Activated CD4-positive, alpha-beta T cell treated with anti-CD3 and anti-CD28 coated beads for 36 hours (primary cell): ENCODE data around the gene NOC2L. TPM values are rescaled to one million over a fixed set of nuclear protein-coding genes. Genes with fewer than 3 reads are reported as not detected.
"Not testable (repeated sequence)": the region's sequence is repeated elsewhere in the genome, so short reads cannot be mapped to it uniquely, and the experiment has no call there.

Source experiments
- ATAC-seq: fragments of 200-7000 bp; cut with Tn5 transposase; one replicate; pipeline ENCODE4 v1.10.0; 2021; ENCODE audit warnings: mild to moderate bottlenecking, moderate library complexity
- CTCF ChIA-PET: fragments of 350-600 bp; sonication (Branson Sonifier 250); formaldehyde crosslinking; loops from one replicate; lab custom pipeline; 2021; ENCODE audit warnings: antibody characterized with exemption; lab: Charles Lee
- POLR2A ChIA-PET: fragments of 350-600 bp; sonication (Branson Sonifier 250); formaldehyde crosslinking; loops from one replicate; lab custom pipeline; 2021; ENCODE audit warnings: antibody characterized with exemption, inconsistent platforms; lab: Charles Lee
- DNase-seq: peaks from one replicate; pipeline ENCODE4 v3.0.0-alpha.2; 2020
- H3K27ac Mint-ChIP-seq: one replicate; pipeline ENCODE4 v1.8.0; 2021; ENCODE audit warnings: mixed read lengths
- H3K27me3 Mint-ChIP-seq: one replicate; pipeline ENCODE4 v1.8.0; 2021; ENCODE audit warnings: mixed read lengths
- H3K36me3 Mint-ChIP-seq: one replicate; pipeline ENCODE4 v1.8.0; 2021; ENCODE audit warnings: low read depth, mixed read lengths
- H3K4me1 Mint-ChIP-seq: one replicate; pipeline ENCODE4 v1.8.0; 2021; ENCODE audit warnings: mixed read lengths
- H3K4me3 Mint-ChIP-seq: one replicate; pipeline ENCODE4 v1.8.0; 2021; ENCODE audit warnings: mild to moderate bottlenecking, moderate library complexity, mixed read lengths
- H3K9me3 Mint-ChIP-seq: one replicate; pipeline ENCODE4 v1.8.0; 2021; ENCODE audit warnings: low read depth, mixed read lengths
- intact Hi-C, 2 experiments: fragments of 100-400 bp; cut with DNase I in 1 of 2; cut with micrococcal nuclease in 1 of 2; formaldehyde crosslinking; loops; one replicate each; pipeline versions ENCODE4 v1.14.2 to v1.15.1; 2022 to 2024; cut with DNase I, micrococcal nuclease
- total RNA-seq, 2 experiments: library from RNA; stranded (reverse); gene quantifications; one replicate each; pipeline ENCODE4 v1.2.3, GENCODE V29; 2021

The NOC2L gene
- total RNA-seq, 2 experiments from 2014 or later = 112 to 134 TPM

DNA sequence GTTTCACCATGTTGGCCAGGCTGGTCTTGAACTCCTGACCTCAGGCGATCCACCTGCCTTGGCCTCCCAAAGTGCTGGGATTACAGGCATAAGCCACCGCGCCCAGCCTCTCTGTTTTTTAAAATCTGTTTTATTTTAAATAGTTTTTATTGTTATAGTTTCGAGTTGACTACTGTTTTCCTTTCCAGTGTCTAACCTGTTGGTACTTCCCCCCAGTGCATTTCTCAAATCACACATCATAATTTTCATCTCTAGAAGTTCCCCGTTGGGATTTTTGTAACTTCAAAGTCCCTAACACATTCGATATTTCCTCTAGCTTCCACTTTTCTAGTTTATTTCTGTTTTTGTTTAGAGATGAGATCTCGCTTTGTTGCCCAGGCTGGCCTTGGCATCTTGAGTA is 33.3 kb upstream of the NOC2L start:
- POLR2A ChIA-PET = interaction anchor here (0.6 to 0.7 kb wide), 2 partner anchors 9 to 66 kb away, joined by 3 to 6 read pairs; no protein-coding TSS in a partner anchor
- no peak for DNase-seq
- intact Hi-C loops = loop anchor here in 1 of 2 experiments (2.0 kb wide), 1 partner anchor 20 kb away; the partner anchor contains the start of gene ISG15
- H3K4me3 Mint-ChIP-seq = no peak overlapping the region
- peak; percentile 82 for ATAC-seq
- H3K4me1 Mint-ChIP-seq = peaks cover 26% of the 10 kb centered on the region
- H3K9me3 Mint-ChIP-seq = peaks cover 9% of the 10 kb centered on the region
- no peaks in the 10 kb centered on the region for H3K36me3 Mint-ChIP-seq
- H3K27ac Mint-ChIP-seq = peak overlapping the region; percentile 49
- CTCF ChIA-PET = interaction anchor here (0.6 to 4.7 kb wide), 9 partner anchors 8 to 889 kb away, joined by 3 to 23 read pairs (median 4); partner anchors contain the start of gene AGRN
- H3K27me3 Mint-ChIP-seq = peaks cover 23% of the 10 kb centered on the region

DNA sequence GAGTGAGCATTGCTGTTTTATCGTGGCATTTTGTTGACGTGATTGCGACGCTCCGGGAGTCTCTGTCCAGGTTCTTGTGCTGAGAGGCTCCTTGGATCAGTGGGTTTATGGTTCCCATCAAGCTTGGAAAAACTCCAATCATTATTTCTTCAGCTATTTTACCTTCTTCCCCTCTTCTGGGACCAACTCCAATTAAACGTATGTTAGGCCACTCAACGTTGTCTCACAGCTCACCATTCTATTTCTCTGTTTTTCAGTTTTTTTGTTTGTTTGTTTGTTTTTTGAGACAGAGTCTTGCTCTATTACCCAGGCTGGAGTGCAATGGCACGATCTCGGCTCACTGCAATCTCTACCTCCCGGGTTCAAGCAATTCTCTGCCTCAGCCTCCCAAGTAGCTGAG is 32.8 kb upstream of the NOC2L start:
- Mint-ChIP-seq H3K27me3 (peaks cover 21% of the 10 kb centered on the region), H3K27ac (no peak overlapping the region), H3K9me3 (peaks cover 9% of the 10 kb centered on the region), H3K36me3 (no peaks in the 10 kb centered on the region), H3K4me1 (peaks cover 24% of the 10 kb centered on the region), H3K4me3 (no peak overlapping the region)
- CTCF ChIA-PET = interaction anchor here (0.6 to 4.7 kb wide), 6 partner anchors 8 to 889 kb away, joined by 3 to 23 read pairs (median 4); partner anchors contain the start of gene AGRN
- POLR2A ChIA-PET = no interaction called here
- ATAC-seq (no peak), DNase-seq (no peak)
- intact Hi-C loops = loop anchor here in 1 of 2 experiments (2.0 kb wide), 1 partner anchor 21 kb away; the partner anchor contains the start of gene ISG15

DNA sequence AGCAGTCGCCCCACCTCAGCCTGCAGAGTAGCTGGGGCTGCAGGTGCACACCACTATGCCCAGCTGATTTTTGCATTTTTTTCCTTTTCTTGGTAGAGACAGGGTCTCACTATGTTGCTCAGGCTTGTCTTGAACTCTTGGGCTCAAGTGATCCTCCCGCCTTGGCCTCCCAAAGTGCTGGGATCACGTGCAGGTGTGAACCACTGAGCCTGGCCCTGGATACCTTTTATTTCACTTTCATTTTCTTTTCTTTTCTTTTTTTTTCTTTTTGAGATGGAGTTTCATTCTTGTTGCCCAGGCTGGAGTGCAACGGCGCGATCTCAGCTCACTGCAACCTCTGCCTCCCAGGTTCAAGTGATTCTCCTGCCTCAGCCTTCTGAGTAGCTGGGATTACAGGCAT is 32.2 kb upstream of the NOC2L start:
- DNase-seq, intact Hi-C loops, POLR2A ChIA-PET, H3K4me3 Mint-ChIP-seq, H3K9me3 Mint-ChIP-seq, ATAC-seq, H3K27ac Mint-ChIP-seq, H3K36me3 Mint-ChIP-seq: not testable (repeated sequence)
- CTCF ChIA-PET = interaction anchor here (2.0 to 4.7 kb wide), 2 partner anchors 7 to 11 kb away, joined by 8 to 23 read pairs; no protein-coding TSS in a partner anchor
- Mint-ChIP-seq H3K4me1 (peaks cover 24% of the 10 kb centered on the region), H3K27me3 (peaks cover 23% of the 10 kb centered on the region)

DNA sequence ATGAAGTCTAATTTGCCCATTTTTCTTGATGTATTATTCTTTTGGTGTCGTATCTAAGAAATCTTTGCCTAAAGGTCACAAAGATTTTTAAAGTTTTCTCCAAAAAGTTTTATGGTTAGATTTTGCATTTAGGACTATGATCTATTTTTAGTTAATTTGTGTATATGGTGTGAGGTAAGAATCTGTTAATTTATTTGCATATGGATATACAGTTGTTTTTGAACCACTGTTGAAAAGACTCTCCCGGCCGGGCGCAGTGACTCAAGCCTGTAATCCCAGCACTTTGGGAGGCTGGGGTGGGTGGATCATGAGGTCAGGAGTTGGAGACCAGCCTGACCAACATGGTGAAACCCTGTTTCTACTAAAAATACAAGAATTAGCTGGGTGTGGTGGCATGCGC is 29.0 kb upstream of the NOC2L start:
- ATAC-seq = not testable (repeated sequence)

DNA sequence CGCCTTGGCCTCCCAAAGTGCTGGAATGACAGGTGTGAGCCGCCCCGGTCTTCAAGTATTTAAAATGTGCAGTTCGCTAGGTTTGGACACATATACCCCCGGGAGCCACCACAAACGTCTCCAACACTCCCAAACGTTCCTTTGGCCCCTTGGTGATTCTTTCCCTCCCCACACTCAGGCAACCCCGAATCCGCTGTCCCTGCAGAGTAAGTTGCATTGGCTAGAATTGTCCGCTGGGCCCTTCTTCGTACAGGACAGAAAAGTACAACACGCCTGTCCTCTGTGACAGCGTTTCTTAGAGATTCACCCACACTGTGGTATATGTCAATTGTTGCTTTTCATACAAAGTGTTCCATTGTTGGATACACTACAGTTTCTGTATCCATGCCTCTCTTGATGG is 26.1 kb upstream of the NOC2L start:
- ATAC-seq (no peak), DNase-seq (no peak)
- H3K9me3 Mint-ChIP-seq = no peaks in the 10 kb centered on the region
- no peaks in the 10 kb centered on the region for H3K4me1 Mint-ChIP-seq
- ChIA-PET POLR2A (no interaction called here), CTCF (interaction anchor here (0.7 to 3.3 kb wide), 7 partner anchors 8 to 210 kb away, joined by 3 to 23 read pairs (median 4); no protein-coding TSS in a partner anchor)
- peaks cover 22% of the 10 kb centered on the region for H3K27me3 Mint-ChIP-seq
- no peaks in the 10 kb centered on the region for H3K36me3 Mint-ChIP-seq
- H3K27ac Mint-ChIP-seq = no peak overlapping the region
- no peak overlapping the region for H3K4me3 Mint-ChIP-seq
- intact Hi-C loops = loop anchor here in 1 of 2 experiments (2.0 to 10.0 kb wide), 2 partner anchors 50 to 78 kb away; no protein-coding TSS in a partner anchor

More for the DNA sequence above, 29.0 kb upstream of the NOC2L start:
- H3K36me3 Mint-ChIP-seq, H3K9me3 Mint-ChIP-seq, POLR2A ChIA-PET, DNase-seq, CTCF ChIA-PET, H3K27ac Mint-ChIP-seq, H3K4me3 Mint-ChIP-seq: not testable (repeated sequence)
- Mint-ChIP-seq H3K4me1 (peaks cover 20% of the 10 kb centered on the region), H3K27me3 (peaks cover 26% of the 10 kb centered on the region)
- intact Hi-C loops = loop anchor here in 1 of 2 experiments (10.0 kb wide), 1 partner anchor 47 kb away; no protein-coding TSS in a partner anchor

DNA sequence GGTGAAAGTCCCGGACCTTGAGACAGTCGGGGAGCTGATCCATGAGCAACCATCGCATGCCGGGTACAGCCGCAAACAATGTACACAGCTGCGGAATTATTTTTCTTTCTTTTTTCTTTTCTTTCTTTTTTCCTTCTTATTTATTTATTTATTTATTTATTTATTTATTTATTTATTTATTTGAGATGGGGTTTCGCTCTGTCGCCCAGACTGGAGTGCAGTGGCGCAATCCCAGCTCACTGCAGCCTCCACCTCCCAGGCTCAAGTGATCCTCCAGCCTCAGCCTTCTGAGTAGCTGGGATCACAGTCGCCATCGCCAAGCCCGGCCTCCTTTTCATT is 25.4 kb upstream of the NOC2L start:
- H3K9me3 Mint-ChIP-seq = no peaks in the 10 kb centered on the region
- no peak for ATAC-seq
- H3K36me3 Mint-ChIP-seq = no peaks in the 10 kb centered on the region
- ChIA-PET POLR2A (no interaction called here), CTCF (interaction anchor here (0.7 to 3.3 kb wide), 8 partner anchors 8 to 266 kb away, joined by 3 to 23 read pairs (median 4); no protein-coding TSS in a partner anchor)
- H3K4me3 Mint-ChIP-seq = no peak overlapping the region
- no peak for DNase-seq
- intact Hi-C loops = loop anchor here (1.0 to 10.0 kb wide), 5 partner anchors 33 to 308 kb away; no protein-coding TSS in a partner anchor
- no peaks in the 10 kb centered on the region for H3K4me1 Mint-ChIP-seq
- H3K27me3 Mint-ChIP-seq = peaks cover 18% of the 10 kb centered on the region
- no peak overlapping the region for H3K27ac Mint-ChIP-seq

DNA sequence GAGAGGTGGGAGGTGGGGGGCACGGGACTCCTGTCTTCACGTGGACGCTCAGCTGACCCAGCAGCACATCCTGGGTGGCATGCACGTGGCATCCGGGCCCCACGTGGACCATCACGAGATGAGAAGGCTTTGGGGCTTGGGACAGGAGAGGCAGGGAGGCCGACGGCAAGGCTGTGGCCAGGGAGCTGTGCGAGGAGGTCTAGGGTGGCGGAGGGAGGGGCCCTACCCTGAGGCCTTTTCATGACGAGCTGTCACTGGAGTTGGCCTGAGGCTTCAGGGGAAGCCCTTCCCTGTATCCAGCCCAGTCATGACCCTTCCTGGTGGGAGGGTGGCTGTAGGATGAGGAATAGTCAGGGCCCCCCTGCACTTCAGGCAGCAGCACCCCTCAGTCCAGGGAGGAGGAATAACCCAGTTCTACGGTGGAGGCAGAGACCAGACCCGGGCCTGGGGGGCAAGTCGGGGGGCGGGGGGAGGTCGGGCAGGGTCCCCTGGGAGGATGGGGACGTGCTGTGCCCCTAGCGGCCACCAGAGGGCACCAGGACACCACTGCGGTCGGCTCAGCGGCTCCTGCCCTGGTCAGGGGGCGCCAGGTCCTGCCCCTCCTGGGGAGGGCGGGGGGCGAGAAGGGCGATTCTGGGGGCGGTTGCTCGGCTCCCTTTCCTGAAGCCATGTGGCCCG is 24.9 kb upstream of the NOC2L start:
- peaks cover 18% of the 10 kb centered on the region for H3K27me3 Mint-ChIP-seq
- POLR2A ChIA-PET = no interaction called here
- CTCF ChIA-PET = interaction anchor here (0.6 to 3.3 kb wide), 9 partner anchors 8 to 267 kb away, joined by 3 to 23 read pairs (median 4); partner anchors contain the start of gene NOC2L
- no peaks in the 10 kb centered on the region for H3K36me3 Mint-ChIP-seq
- intact Hi-C loops = loop anchor here (1.0 to 10.0 kb wide), 5 partner anchors 33 to 308 kb away; no protein-coding TSS in a partner anchor
- no peaks in the 10 kb centered on the region for H3K9me3 Mint-ChIP-seq
- no peak overlapping the region for H3K27ac Mint-ChIP-seq
- H3K4me1 Mint-ChIP-seq = no peaks in the 10 kb centered on the region
- DNase-seq = peak; percentile 80
- no peak overlapping the region for H3K4me3 Mint-ChIP-seq
- ATAC-seq = peak; percentile 82

DNA sequence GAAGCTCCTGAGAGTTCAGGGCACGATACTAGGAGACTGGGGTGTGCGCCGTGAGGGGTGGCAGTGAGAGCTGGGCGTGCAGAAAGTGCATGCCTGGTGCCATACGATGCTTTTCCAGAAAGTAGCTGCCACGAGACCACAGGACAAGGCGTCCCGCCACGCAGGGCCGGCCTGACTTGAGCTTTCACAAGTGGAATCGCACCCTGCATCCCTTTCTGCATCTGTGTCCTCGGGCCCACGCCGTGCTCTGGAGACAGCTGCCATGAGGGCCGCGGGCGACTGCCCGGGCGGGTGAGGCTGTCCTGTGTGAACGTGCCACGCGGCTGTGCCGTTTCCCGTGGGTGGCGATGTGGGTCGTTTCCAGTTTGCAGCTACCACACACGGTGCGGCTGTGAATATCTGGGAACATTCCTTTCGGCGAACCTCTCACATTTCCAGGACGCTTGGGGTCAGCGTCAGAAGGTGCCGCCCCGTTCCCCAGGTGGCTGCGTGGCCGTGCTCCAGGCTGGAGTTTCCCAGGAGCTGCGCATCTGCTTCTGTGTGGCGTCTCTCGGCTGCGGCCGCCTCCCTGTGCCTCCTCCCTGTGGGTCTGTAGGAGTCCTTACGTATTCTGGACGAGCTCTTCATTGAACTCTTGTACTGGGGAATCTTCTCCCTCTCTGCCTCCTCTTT is 23.8 kb upstream of the NOC2L start:
- peaks cover 20% of the 10 kb centered on the region for H3K27me3 Mint-ChIP-seq
- DNase-seq (no peak), ATAC-seq (no peak)
- CTCF ChIA-PET = interaction anchor here (0.8 to 3.3 kb wide), 8 partner anchors 10 to 124 kb away, joined by 3 to 23 read pairs (median 4); partner anchors contain the start of gene NOC2L
- H3K36me3 Mint-ChIP-seq = no peaks in the 10 kb centered on the region
- peaks cover 3% of the 10 kb centered on the region for H3K4me1 Mint-ChIP-seq
- H3K27ac Mint-ChIP-seq = no peak overlapping the region
- POLR2A ChIA-PET = interaction anchor here (0.6 kb wide), 2 partner anchors 10 to 153 kb away, joined by 3 read pairs; no protein-coding TSS in a partner anchor
- intact Hi-C loops = loop anchor here (5.0 to 10.0 kb wide), 3 partner anchors 34 to 309 kb away; no protein-coding TSS in a partner anchor
- H3K4me3 Mint-ChIP-seq = no peak overlapping the region
- H3K9me3 Mint-ChIP-seq = no peaks in the 10 kb centered on the region

DNA sequence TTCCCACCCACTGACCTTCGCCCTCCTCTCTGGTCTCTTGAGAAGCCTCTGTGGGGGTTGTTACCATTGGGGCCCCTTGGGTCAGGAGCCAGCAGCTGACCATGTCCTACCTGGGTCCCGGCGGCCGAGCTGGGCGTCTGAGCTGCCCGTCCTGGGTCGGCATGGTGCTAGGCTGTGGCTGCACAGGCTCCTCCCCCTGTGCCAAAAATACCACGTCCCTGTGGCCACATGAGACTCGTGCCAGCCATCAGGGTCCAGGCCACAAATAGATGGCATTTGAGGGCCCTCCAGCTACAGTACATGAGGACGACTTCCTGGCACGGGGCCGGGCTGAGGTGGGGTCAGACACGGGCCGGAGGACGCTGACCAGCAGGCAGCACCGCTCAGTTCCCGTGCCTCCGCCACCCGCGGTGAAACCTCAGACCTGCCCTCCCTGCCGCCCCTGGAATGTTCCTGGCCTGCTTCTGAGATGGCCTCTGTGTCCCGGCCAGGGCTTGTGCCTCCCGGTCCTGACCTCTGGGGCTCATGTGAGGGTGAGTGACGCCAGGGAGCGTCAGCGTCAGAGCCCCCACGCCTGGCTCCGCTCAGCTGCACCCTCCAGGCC is 23.0 kb upstream of the NOC2L start, which contains the start of gene PERM1:
PERM1 (minus strand) TSS at position 139 of the 604 bp plus-strand sequence. CDS start 1,064 bp downstream, outside the sequence.
- peaks cover 3% of the 10 kb centered on the region for H3K4me1 Mint-ChIP-seq
- no peaks in the 10 kb centered on the region for H3K36me3 Mint-ChIP-seq
- DNase-seq (no peak), ATAC-seq (no peak)
- H3K9me3 Mint-ChIP-seq = no peaks in the 10 kb centered on the region
- no peak within 1 kb of the TSS for H3K4me3 Mint-ChIP-seq
- ChIA-PET CTCF (interaction anchor here (0.8 to 3.3 kb wide), 7 partner anchors 11 to 81 kb away, joined by 3 to 23 read pairs (median 5); no protein-coding TSS in a partner anchor), POLR2A (no interaction called here)
- intact Hi-C loops = loop anchor here (5.0 to 10.0 kb wide), 3 partner anchors 35 to 310 kb away; no protein-coding TSS in a partner anchor
- H3K27me3 Mint-ChIP-seq = peaks cover 20% of the 10 kb centered on the region
- no peak within 1 kb of the TSS for H3K27ac Mint-ChIP-seq

DNA sequence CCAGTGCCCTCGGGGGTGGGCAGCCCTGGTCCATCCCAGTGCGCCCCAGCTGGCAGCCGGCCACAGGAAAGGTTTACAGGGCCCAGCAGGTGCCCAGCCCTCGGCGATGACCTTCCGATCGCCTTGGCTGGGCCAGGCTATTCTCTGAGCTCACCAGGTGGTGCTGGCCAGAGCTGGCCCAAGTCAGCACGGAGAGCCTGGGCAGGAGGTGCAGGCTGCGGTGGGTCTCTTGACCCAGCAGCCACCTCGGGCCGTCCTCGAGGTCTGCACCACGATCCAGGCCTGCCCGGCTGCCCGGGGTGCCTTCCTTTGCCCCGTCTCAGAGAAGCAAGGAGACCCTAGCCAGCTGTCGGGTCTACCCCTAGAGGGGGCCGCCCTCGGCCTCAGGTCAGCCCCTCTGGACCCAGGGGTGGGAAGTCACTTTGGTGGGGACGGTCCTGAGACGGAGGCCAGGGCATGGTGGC is 22.5 kb upstream of the NOC2L start:
- H3K4me1 Mint-ChIP-seq = peaks cover 3% of the 10 kb centered on the region
- H3K27me3 Mint-ChIP-seq = peaks cover 20% of the 10 kb centered on the region
- CTCF ChIA-PET = interaction anchor here (0.6 to 2.7 kb wide), 6 partner anchors 8 to 603 kb away, joined by 3 to 19 read pairs (median 4); no protein-coding TSS in a partner anchor
- POLR2A ChIA-PET = no interaction called here
- no peaks in the 10 kb centered on the region for H3K9me3 Mint-ChIP-seq
- no peaks in the 10 kb centered on the region for H3K36me3 Mint-ChIP-seq
- intact Hi-C loops = loop anchor here (5.0 to 10.0 kb wide), 3 partner anchors 36 to 311 kb away; no protein-coding TSS in a partner anchor
- DNase-seq (no peak), ATAC-seq (no peak)
- no peak overlapping the region for H3K27ac Mint-ChIP-seq
- H3K4me3 Mint-ChIP-seq = no peak overlapping the region
